ENCODE measurements around the gene MAP4K4.
A peak's percentile ranks its signal among the peaks of the same experiment; 100 is the strongest.

MAP4K4 gene

GRCh38 chr2:101828673-101829334 lies 131.3 kb downstream of the MAP4K4 start:
- H3K27ac ChIP-seq = peak overlapping the region; percentile 2; the same call in 1 of the 2 replicates

DNA sequence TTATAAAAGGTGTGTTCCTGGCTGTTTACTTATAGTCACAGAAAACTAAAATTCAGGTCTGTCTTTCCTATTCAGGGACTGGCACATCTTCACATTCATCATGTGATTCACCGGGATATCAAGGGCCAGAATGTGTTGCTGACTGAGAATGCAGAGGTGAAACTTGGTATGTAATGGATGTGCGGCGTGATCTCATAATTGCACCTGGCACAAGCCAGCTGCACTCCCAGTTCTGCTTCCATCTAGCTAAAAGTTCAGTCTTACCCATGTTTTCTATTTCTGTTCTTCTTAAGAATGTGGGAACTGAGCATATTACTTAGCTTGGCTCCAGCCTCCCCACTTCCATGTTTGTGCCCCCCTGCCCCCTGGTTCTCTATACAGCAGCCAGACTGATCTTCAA lies 131.9 kb downstream of the MAP4K4 start:
- TF ChIP-seq, protein P1, sequence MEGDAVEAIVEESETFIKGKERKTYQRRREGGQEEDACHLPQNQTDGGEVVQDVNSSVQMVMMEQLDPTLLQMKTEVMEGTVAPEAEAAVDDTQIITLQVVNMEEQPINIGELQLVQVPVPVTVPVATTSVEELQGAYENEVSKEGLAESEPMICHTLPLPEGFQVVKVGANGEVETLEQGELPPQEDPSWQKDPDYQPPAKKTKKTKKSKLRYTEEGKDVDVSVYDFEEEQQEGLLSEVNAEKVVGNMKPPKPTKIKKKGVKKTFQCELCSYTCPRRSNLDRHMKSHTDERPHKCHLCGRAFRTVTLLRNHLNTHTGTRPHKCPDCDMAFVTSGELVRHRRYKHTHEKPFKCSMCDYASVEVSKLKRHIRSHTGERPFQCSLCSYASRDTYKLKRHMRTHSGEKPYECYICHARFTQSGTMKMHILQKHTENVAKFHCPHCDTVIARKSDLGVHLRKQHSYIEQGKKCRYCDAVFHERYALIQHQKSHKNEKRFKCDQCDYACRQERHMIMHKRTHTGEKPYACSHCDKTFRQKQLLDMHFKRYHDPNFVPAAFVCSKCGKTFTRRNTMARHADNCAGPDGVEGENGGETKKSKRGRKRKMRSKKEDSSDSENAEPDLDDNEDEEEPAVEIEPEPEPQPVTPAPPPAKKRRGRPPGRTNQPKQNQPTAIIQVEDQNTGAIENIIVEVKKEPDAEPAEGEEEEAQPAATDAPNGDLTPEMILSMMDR (conservative IDR thresholded peaks at IDR 0.05) = no peak
- TF ChIP-seq ZFX (IDR thresholded peaks at IDR 0.05) = no peak
- H3K27ac ChIP-seq = peak overlapping the region; percentile 2; the same call in 1 of the 2 replicates

More at GRCh38 chr2:101828673-101829334, 131.3 kb downstream of the MAP4K4 start:
- TF ChIP-seq ZFX (IDR thresholded peaks at IDR 0.05) = no peak
- TF ChIP-seq, protein P1 (conservative IDR thresholded peaks at IDR 0.05) = no peak

GRCh38 chr2:101830146-101830545 lies 132.6 kb downstream of the MAP4K4 start:
- TF ChIP-seq ZFX (IDR thresholded peaks at IDR 0.05) = no peak
- TF ChIP-seq, protein P1 (conservative IDR thresholded peaks at IDR 0.05) = no peak
- H3K27ac ChIP-seq = no peak overlapping the region

GRCh38 chr2:101830555-101830954 lies 133.0 kb downstream of the MAP4K4 start:
- H3K27ac ChIP-seq = peak overlapping the region; percentile 56
- TF ChIP-seq, protein P1 (conservative IDR thresholded peaks at IDR 0.05) = no peak
- no peak for TF ChIP-seq ZFX (IDR thresholded peaks at IDR 0.05)

DNA sequence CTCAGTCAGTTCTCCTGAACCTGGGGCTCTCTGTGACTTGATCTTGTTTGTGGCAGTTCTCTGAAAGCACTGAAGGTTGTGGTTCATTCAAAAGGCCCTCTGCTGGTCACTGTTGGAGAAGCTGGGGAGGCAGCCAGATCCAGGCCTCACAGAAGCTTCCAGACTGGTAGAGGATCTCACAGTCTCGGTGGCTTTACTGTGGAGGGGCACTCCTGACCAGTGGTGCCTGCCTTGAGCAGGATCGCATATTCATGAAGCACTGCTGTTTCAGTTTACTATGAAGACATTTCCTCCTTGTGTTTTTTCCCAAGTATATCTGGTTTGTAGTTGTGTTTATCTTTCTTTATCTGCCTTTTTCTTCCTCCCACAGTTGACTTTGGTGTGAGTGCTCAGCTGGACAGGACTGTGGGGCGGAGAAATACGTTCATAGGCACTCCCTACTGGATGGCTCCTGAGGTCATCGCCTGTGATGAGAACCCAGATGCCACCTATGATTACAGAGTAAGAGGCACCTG lies 133.9 kb downstream of the MAP4K4 start:
- TF ChIP-seq ZFX (IDR thresholded peaks at IDR 0.05) = no peak
- TF ChIP-seq, protein P1 (conservative IDR thresholded peaks at IDR 0.05) = peak; percentile 74
- H3K27ac ChIP-seq = peak overlapping the region; percentile 56

GRCh38 chr2:101832114-101832513 lies 134.6 kb downstream of the MAP4K4 start:
- no peak for TF ChIP-seq ZFX (IDR thresholded peaks at IDR 0.05)
- TF ChIP-seq, protein P1 (conservative IDR thresholded peaks at IDR 0.05) = no peak
- no peak overlapping the region; the same call in 1 of the 2 replicates for H3K27ac ChIP-seq

- TF ChIP-seq ZFX (IDR thresholded peaks at IDR 0.05) = no peak
- TF ChIP-seq, protein P1 (conservative IDR thresholded peaks at IDR 0.05) = no peak
- no peak overlapping the region for H3K27ac ChIP-seq
Measured at GRCh38 chr2:101833890-101834523, 136.5 kb downstream of the MAP4K4 start.

Data from C4-2B (cell line).